ENCODE measurements around the gene PHETA1.

Gene PHETA1

GRCh38 chr12:111312708-111313107, 56.2 kb downstream of the PHETA1 start:
- TF ChIP-seq CTCF (conservative IDR thresholded peaks at IDR 0.05; ENCODE audit: low read length) (no peak), EZH2phosphoT487 (IDR thresholded peaks at IDR 0.05; ENCODE audit: borderline replicate concordance) (no peak)
- Histone ChIP-seq H3K4me1 (ENCODE audit: insufficient read depth, low read length, poor library complexity, severe bottlenecking) (peaks cover 3% of the 10 kb centered on the region), H2AFZ (ENCODE audit: low read length) (no peak overlapping the region), H3F3A (ENCODE audit: low read depth) (no peaks in the 10 kb centered on the region), H3K36me3 (ENCODE audit: insufficient read depth, low read length) (no peaks in the 10 kb centered on the region; the same call in 1 of the 2 replicates), H3K4me2 (ENCODE audit: low read depth, low read length, poor library complexity, severe bottlenecking) (no peak overlapping the region), H4K20me1 (ENCODE audit: insufficient read depth, low read length, poor library complexity, severe bottlenecking) (no peaks in the 10 kb centered on the region), H3K9me2 (replicated peaks; ENCODE audit: low read depth, low read length) (no peaks in the 10 kb centered on the region), H3K9me3 (ENCODE audit: insufficient read depth, low read depth, low read length) (no peaks in the 10 kb centered on the region), H3K4me3 (ENCODE audit: low read length, poor library complexity, severe bottlenecking) (no peak overlapping the region), H3K9ac (ENCODE audit: low read depth, low read length, poor library complexity, severe bottlenecking) (no peak overlapping the region), H3K79me2 (ENCODE audit: insufficient read depth, low read length) (no peaks in the 10 kb centered on the region), H3K27me3 (ENCODE audit: insufficient read depth, low read length, poor library complexity, severe bottlenecking) (no peaks in the 10 kb centered on the region)

GRCh38 chr12:111312016-111312415, 56.9 kb downstream of the PHETA1 start:
- H3F3A ChIP-seq (ENCODE audit: low read depth), result no peaks in the 10 kb centered on the region
- no peak overlapping the region for H3K4me3 ChIP-seq (ENCODE audit: low read length, poor library complexity, severe bottlenecking)
- H3K9me2 ChIP-seq (replicated peaks; ENCODE audit: low read depth, low read length), result no peaks in the 10 kb centered on the region
- H3K79me2 ChIP-seq (ENCODE audit: insufficient read depth, low read length), result no peaks in the 10 kb centered on the region
- H3K9ac ChIP-seq (ENCODE audit: low read depth, low read length, poor library complexity, severe bottlenecking), result no peak overlapping the region
- peaks cover 3% of the 10 kb centered on the region for H3K4me1 ChIP-seq (ENCODE audit: insufficient read depth, low read length, poor library complexity, severe bottlenecking)
- no peaks in the 10 kb centered on the region for H4K20me1 ChIP-seq (ENCODE audit: insufficient read depth, low read length, poor library complexity, severe bottlenecking)
- no peaks in the 10 kb centered on the region for H3K27me3 ChIP-seq (ENCODE audit: insufficient read depth, low read length, poor library complexity, severe bottlenecking)
- no peaks in the 10 kb centered on the region for H3K9me3 ChIP-seq (ENCODE audit: insufficient read depth, low read depth, low read length)
- TF ChIP-seq EZH2phosphoT487 (IDR thresholded peaks at IDR 0.05; ENCODE audit: borderline replicate concordance) (no peak), CTCF (conservative IDR thresholded peaks at IDR 0.05; ENCODE audit: low read length) (no peak)
- H3K4me2 ChIP-seq (ENCODE audit: low read depth, low read length, poor library complexity, severe bottlenecking), result no peak overlapping the region
- no peaks in the 10 kb centered on the region; the same call in 1 of the 2 replicates for H3K36me3 ChIP-seq (ENCODE audit: insufficient read depth, low read length)
- no peak overlapping the region for H2AFZ ChIP-seq (ENCODE audit: low read length)

- Histone ChIP-seq H3K4me3 (ENCODE audit: low read length, poor library complexity, severe bottlenecking) (no peak overlapping the region), H3F3A (ENCODE audit: low read depth) (no peaks in the 10 kb centered on the region), H3K9ac (ENCODE audit: low read depth, low read length, poor library complexity, severe bottlenecking) (no peak overlapping the region), H3K4me2 (ENCODE audit: low read depth, low read length, poor library complexity, severe bottlenecking) (no peak overlapping the region), H4K20me1 (ENCODE audit: insufficient read depth, low read length, poor library complexity, severe bottlenecking) (no peaks in the 10 kb centered on the region), H3K9me2 (replicated peaks; ENCODE audit: low read depth, low read length) (no peaks in the 10 kb centered on the region), H3K27me3 (ENCODE audit: insufficient read depth, low read length, poor library complexity, severe bottlenecking) (no peaks in the 10 kb centered on the region), H2AFZ (ENCODE audit: low read length) (no peak overlapping the region), H3K9me3 (ENCODE audit: insufficient read depth, low read depth, low read length) (peaks cover 3% of the 10 kb centered on the region; the same call in 1 of the 2 replicates), H3K4me1 (ENCODE audit: insufficient read depth, low read length, poor library complexity, severe bottlenecking) (peaks cover 3% of the 10 kb centered on the region), H3K36me3 (ENCODE audit: insufficient read depth, low read length) (no peaks in the 10 kb centered on the region; the same call in 1 of the 2 replicates), H3K79me2 (ENCODE audit: insufficient read depth, low read length) (no peaks in the 10 kb centered on the region)
- no peak for TF ChIP-seq EZH2phosphoT487 (IDR thresholded peaks at IDR 0.05; ENCODE audit: borderline replicate concordance)
- no peak for TF ChIP-seq CTCF (conservative IDR thresholded peaks at IDR 0.05; ENCODE audit: low read length)
These were observed 57.9 kb downstream of the PHETA1 start for GRCh38 chr12:111311011-111311410.

All from Loucy (cell line).